ENCODE results near the gene GLT8D2. TPM values are rescaled to one million over a fixed set of nuclear protein-coding genes. Genes with fewer than 3 reads are reported as not detected.

The GLT8D2 gene
- total RNA-seq, 2 donors from 2014 or later: 30.4 to 45.2 TPM

DNA sequence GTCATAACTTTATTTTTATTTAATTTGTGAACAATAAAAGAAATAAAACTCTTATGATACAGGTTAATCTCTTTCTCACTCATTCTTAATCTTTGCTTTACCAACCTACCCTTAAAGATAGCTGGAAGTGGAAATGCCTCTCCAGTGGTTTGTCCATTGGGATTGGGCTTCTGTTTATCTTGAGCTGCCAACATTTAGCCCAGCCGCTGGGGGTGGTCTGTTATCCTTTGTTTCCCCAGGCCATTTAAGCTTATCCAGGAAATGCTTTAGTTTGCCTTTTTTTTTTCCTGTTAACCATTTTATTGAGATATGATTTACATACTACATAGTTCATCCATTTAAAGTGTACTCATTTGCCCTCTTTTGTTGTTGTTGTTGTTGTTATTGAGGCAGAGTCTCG is 76.1 kb downstream of the GLT8D2 start:
- peaks cover 18% of the 10 kb centered on the region for H3K36me3 ChIP-seq
- no peaks in the 10 kb centered on the region for H3K9me3 ChIP-seq
- H3K27me3 ChIP-seq (replicated peaks; ENCODE audit: insufficient read depth): no peaks in the 10 kb centered on the region
- H3K4me3 ChIP-seq: no peak overlapping the region
- no peak for DNase-seq (ENCODE audit: low spot score)
- ATAC-seq (ENCODE audit: insufficient number of reproducible peaks, low FRiP score, low read depth): no peak
- H3K27ac ChIP-seq: no peak overlapping the region
- TF ChIP-seq, protein P1, sequence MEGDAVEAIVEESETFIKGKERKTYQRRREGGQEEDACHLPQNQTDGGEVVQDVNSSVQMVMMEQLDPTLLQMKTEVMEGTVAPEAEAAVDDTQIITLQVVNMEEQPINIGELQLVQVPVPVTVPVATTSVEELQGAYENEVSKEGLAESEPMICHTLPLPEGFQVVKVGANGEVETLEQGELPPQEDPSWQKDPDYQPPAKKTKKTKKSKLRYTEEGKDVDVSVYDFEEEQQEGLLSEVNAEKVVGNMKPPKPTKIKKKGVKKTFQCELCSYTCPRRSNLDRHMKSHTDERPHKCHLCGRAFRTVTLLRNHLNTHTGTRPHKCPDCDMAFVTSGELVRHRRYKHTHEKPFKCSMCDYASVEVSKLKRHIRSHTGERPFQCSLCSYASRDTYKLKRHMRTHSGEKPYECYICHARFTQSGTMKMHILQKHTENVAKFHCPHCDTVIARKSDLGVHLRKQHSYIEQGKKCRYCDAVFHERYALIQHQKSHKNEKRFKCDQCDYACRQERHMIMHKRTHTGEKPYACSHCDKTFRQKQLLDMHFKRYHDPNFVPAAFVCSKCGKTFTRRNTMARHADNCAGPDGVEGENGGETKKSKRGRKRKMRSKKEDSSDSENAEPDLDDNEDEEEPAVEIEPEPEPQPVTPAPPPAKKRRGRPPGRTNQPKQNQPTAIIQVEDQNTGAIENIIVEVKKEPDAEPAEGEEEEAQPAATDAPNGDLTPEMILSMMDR (IDR thresholded peaks at IDR 0.05): no peak
- peaks cover 9 to 11% of the 10 kb centered on the region in 2 donors for H3K4me1 ChIP-seq (ENCODE audit: control insufficient read depth in 1 of 2, low read depth in 2 of 2)

DNA sequence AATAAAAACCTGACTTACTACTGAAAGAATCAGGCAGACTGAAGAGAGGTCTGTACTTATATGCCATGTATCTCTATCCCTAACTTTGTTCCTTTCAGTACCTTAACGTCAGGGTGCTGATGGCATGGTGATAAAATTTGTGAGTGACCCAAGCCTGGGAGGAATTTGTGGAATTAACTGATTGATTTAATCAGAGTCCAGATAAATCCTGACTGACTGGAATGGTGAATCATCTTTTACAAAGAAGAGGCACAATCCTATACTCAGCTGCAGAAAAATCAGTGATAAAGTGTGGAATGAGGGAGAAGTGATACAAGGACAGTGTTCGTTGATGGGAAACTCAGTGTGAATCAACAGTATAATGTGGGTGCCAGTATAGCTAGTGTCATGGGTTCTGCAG is 80.6 kb downstream of the GLT8D2 start:
- H3K4me1 ChIP-seq (ENCODE audit: control insufficient read depth in 1 of 2, low read depth in 2 of 2): peaks cover 29 to 38% of the 10 kb centered on the region in 2 donors
- TF ChIP-seq, protein P1 (IDR thresholded peaks at IDR 0.05): no peak

DNA sequence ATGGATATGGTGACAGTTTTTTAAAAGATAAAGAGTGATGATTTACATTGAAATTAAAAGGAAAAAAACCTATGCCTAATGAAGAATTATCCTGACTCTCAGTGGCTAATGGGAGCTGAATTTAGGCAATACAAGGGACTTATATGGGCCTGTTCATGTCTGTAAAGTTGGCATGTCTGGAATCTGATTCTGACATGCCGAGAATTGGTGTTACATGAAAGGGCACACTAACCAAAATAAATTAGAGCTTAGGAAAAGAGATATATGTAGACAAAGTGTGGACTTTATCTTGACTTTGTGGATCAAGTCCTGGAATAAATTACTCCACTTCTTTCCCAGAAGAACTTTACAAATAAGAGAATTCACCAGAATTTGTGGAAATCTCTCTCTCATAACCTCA is 83.3 kb downstream of the GLT8D2 start:
- Histone ChIP-seq H3K9me3 (no peaks in the 10 kb centered on the region), H3K4me1 (ENCODE audit: control insufficient read depth in 1 of 2, low read depth in 2 of 2) (peaks cover 34 to 47% of the 10 kb centered on the region in 2 donors), H3K4me3 (peak overlapping the region; percentile 77), H3K27me3 (replicated peaks; ENCODE audit: insufficient read depth) (no peaks in the 10 kb centered on the region), H3K36me3 (no peaks in the 10 kb centered on the region), H3K27ac (peak overlapping the region; percentile 82 to 94)
- no peak for DNase-seq (ENCODE audit: low spot score)
- ATAC-seq (ENCODE audit: insufficient number of reproducible peaks, low FRiP score, low read depth): no peak
- TF ChIP-seq, protein P1 (IDR thresholded peaks at IDR 0.05): no peak

More for the DNA sequence above, 80.6 kb downstream of the GLT8D2 start:
- Histone ChIP-seq H3K9me3 (no peaks in the 10 kb centered on the region), H3K36me3 (no peaks in the 10 kb centered on the region), H3K4me3 (no peak overlapping the region), H3K27ac (no peak overlapping the region), H3K27me3 (replicated peaks; ENCODE audit: insufficient read depth) (no peaks in the 10 kb centered on the region)
- ATAC-seq (ENCODE audit: insufficient number of reproducible peaks, low FRiP score, low read depth) (no peak), DNase-seq (ENCODE audit: low spot score) (no peak)

DNA sequence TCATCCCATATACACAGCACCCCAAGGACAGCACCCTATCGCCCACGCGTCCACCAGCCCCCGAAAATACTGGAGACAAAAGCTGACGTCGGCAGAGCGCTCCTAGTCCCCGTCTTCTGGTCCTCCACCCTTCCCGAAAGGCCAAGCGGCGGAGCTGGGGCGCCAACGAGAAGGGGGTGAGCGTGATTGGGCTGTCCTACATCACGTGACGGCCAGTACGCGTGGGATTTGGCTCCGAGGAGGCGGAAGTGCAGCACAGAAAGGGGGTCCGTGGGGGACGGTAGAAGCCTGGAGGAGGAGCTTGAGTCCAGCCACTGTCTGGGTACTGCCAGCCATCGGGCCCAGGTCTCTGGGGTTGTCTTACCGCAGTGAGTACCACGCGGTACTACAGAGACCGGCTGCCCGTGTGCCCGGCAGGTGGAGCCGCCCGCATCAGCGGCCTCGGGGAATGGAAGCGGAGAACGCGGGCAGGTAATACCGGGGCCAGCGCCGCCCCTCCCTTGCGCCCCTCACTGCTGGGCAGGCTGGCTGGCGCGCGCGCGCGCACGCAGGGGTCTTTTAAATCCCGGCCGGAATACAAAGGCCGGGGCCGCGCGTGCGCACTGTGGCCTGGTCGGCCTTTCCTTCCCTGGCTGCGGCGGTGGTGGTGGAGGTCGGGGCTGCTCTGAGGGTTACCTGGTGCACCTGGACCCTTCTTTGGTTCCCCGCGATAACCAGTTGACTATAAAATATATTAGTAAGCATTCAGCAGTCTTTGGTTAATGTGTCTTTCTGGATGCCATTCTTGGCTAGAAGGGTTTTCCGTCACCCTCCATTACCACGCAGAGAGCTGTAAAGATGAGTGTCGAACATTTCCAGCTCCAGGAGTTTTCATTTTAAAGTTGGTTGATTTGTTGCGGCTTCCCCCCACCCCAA is 84.1 kb downstream of the GLT8D2 start, which contains the start of gene TDG:
TDG (plus strand) TSS at position 283 of the 915 bp plus-strand sequence; CDS start at position 449, 166 bp downstream.
- Histone ChIP-seq H3K27ac (peak within 1 kb of the TSS; percentile 82 to 94), H3K27me3 (replicated peaks; ENCODE audit: insufficient read depth) (no peaks in the 10 kb centered on the region), H3K36me3 (no peaks in the 10 kb centered on the region), H3K9me3 (no peaks in the 10 kb centered on the region), H3K4me3 (peak within 1 kb of the TSS; percentile 77), H3K4me1 (ENCODE audit: control insufficient read depth in 1 of 2, low read depth in 2 of 2) (peaks cover 27 to 47% of the 10 kb centered on the region in 2 donors)
- TF ChIP-seq, protein P1 (IDR thresholded peaks at IDR 0.05): no peak
- DNase-seq (ENCODE audit: low spot score) (peak; percentile 94), ATAC-seq (ENCODE audit: insufficient number of reproducible peaks, low FRiP score, low read depth) (peak; percentile 98)

DNA sequence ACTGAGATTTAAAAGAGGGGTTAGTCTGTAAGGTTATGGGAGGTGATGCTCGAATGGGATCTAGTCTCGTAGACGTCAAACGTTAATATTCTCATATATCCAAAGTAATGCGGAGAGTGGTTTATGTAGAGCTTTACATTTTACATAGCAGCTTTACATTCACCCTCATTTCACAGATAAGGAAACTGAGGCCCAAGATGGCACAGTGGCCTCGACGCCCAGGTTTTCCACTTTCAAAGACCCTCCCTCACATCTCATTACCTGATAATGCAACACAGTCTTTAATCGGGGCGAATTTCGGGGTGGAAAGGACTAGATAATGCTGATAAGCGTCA is 84.8 kb downstream of the GLT8D2 start:
- peak overlapping the region; percentile 82 to 94 for H3K27ac ChIP-seq
- ATAC-seq (ENCODE audit: insufficient number of reproducible peaks, low FRiP score, low read depth) (no peak), DNase-seq (ENCODE audit: low spot score) (no peak)
- peak overlapping the region; percentile 77 for H3K4me3 ChIP-seq
- H3K4me1 ChIP-seq (ENCODE audit: control insufficient read depth in 1 of 2, low read depth in 2 of 2): peaks cover 23 to 47% of the 10 kb centered on the region in 2 donors
- TF ChIP-seq, protein P1 (IDR thresholded peaks at IDR 0.05): no peak
- H3K27me3 ChIP-seq (replicated peaks; ENCODE audit: insufficient read depth): no peaks in the 10 kb centered on the region
- no peaks in the 10 kb centered on the region for H3K9me3 ChIP-seq
- H3K36me3 ChIP-seq: no peaks in the 10 kb centered on the region
